GM19193 (cell line): ENCODE data around the gene EEF2.

Experiments used
- POLR2A ChIP-seq: IDR thresholded peaks from 4 replicates; pipeline ENCODE4 v1.6.1; 2011; ENCODE audit not compliant: insufficient read depth, insufficient read length; ENCODE audit errors: extremely low read depth

EEF2 gene

GRCh38 chr19:4018775-4019504, 33.7 kb upstream of the EEF2 start:
- no peak for TF ChIP-seq POLR2A

- no peak for TF ChIP-seq POLR2A
Measured at GRCh38 chr19:4018140-4018613, 32.9 kb upstream of the EEF2 start.

- TF ChIP-seq POLR2A = no peak
Measured at GRCh38 chr19:4016903-4017638, 31.8 kb upstream of the EEF2 start.

GRCh38 chr19:4016486-4016885, 31.2 kb upstream of the EEF2 start:
- no peak for TF ChIP-seq POLR2A

GRCh38 chr19:4015705-4016402, 30.6 kb upstream of the EEF2 start:
- TF ChIP-seq POLR2A = no peak

- TF ChIP-seq POLR2A = no peak
Measured at GRCh38 chr19:4014541-4015491, 29.6 kb upstream of the EEF2 start.

GRCh38 chr19:4013886-4014540, 28.8 kb upstream of the EEF2 start:
- no peak for TF ChIP-seq POLR2A

GRCh38 chr19:4012975-4013634, 27.8 kb upstream of the EEF2 start:
- TF ChIP-seq POLR2A = no peak

GRCh38 chr19:4012092-4012974, 27.1 kb upstream of the EEF2 start:
- no peak for TF ChIP-seq POLR2A

- no peak for TF ChIP-seq POLR2A
Measured at GRCh38 chr19:4010808-4011110, 25.5 kb upstream of the EEF2 start.

- no peak for TF ChIP-seq POLR2A
Measured at GRCh38 chr19:4009990-4010807, 24.9 kb upstream of the EEF2 start.

GRCh38 chr19:4007836-4008539, 22.7 kb upstream of the EEF2 start:
- no peak for TF ChIP-seq POLR2A
